Measurements from ENCODE around the gene TPST1. TPM values are rescaled to one million over a fixed set of nuclear protein-coding genes. Genes with fewer than 3 reads are reported as not detected.
"Not testable (repeated sequence)": the region's sequence is repeated elsewhere in the genome, so short reads cannot be mapped to it uniquely, and the experiment has no call there.

The TPST1 gene
- total RNA-seq, 1 donor from 2014 or later: 29.6 TPM

DNA sequence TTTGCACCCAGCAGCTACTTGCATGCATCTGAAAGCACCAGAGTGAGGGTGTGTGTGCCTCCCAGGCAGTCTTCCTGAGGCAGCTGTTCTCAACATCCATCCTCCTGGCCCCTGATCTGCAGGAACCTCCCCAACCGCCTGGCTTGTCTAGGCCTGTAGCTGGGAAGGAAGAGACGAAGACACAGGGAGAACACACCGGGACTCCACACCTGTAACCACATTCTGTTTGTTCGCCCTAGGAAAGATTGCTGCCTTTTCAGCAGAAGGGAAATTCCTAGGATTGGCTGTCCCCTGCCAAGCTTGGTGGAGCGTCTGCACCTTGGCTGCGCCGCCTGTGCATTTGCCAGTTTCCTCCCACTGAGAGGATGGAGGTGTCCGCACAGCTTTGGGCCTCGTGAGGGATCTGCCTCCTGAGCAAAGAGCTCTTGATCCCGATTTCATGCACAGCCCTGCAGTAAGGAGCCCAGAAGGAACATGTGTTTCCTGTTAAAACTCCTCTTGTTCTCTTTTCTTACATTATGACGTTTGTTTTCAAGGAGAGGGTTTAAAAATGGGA is 154.6 kb downstream of the TPST1 start:
- H3K4me1 Mint-ChIP-seq (ENCODE audit: low read depth): peaks cover 2% of the 10 kb centered on the region
- H3K36me3 Mint-ChIP-seq (ENCODE audit: insufficient read depth): peaks cover 9% of the 10 kb centered on the region
- H3K27me3 Mint-ChIP-seq: no peaks in the 10 kb centered on the region
- H3K4me3 Mint-ChIP-seq (ENCODE audit: low read depth): no peak overlapping the region
- TF ChIP-seq, protein P1, sequence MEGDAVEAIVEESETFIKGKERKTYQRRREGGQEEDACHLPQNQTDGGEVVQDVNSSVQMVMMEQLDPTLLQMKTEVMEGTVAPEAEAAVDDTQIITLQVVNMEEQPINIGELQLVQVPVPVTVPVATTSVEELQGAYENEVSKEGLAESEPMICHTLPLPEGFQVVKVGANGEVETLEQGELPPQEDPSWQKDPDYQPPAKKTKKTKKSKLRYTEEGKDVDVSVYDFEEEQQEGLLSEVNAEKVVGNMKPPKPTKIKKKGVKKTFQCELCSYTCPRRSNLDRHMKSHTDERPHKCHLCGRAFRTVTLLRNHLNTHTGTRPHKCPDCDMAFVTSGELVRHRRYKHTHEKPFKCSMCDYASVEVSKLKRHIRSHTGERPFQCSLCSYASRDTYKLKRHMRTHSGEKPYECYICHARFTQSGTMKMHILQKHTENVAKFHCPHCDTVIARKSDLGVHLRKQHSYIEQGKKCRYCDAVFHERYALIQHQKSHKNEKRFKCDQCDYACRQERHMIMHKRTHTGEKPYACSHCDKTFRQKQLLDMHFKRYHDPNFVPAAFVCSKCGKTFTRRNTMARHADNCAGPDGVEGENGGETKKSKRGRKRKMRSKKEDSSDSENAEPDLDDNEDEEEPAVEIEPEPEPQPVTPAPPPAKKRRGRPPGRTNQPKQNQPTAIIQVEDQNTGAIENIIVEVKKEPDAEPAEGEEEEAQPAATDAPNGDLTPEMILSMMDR (IDR thresholded peaks at IDR 0.05; ENCODE audit: unreplicated experiment): no peak
- DNase-seq (ENCODE audit: low spot score, unreplicated experiment): no peak
- no peak overlapping the region for H3K27ac Mint-ChIP-seq
- no peaks in the 10 kb centered on the region for H3K9me3 Mint-ChIP-seq (ENCODE audit: low read depth)

DNA sequence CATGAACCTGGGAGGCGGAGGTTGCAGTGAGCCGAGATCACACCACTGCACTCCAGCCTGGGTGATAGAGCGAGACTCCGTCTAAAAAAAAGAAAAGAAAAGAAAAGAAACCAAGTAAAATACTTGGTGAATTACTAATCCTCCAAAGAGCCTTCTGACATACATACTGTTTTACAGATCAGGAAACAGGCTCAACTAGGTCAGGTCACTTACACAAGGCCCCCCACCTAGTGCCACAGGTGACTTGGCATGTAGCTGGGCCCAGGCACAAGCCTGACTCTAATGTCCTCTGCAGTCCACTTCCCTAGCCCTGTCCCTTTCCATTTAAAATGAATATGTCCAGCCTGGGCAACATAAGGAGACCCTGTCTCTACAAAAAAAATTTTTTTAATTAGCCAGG is 157.0 kb downstream of the TPST1 start:
- H3K4me3 Mint-ChIP-seq (ENCODE audit: low read depth): no peak overlapping the region
- no peak overlapping the region for H3K27ac Mint-ChIP-seq
- DNase-seq (ENCODE audit: low spot score, unreplicated experiment): no peak
- H3K36me3 Mint-ChIP-seq (ENCODE audit: insufficient read depth): peaks cover 9% of the 10 kb centered on the region
- H3K27me3 Mint-ChIP-seq: no peaks in the 10 kb centered on the region
- TF ChIP-seq, protein P1 (IDR thresholded peaks at IDR 0.05; ENCODE audit: unreplicated experiment): no peak
- H3K4me1 Mint-ChIP-seq (ENCODE audit: low read depth): peaks cover 3% of the 10 kb centered on the region
- H3K9me3 Mint-ChIP-seq (ENCODE audit: low read depth): no peaks in the 10 kb centered on the region

DNA sequence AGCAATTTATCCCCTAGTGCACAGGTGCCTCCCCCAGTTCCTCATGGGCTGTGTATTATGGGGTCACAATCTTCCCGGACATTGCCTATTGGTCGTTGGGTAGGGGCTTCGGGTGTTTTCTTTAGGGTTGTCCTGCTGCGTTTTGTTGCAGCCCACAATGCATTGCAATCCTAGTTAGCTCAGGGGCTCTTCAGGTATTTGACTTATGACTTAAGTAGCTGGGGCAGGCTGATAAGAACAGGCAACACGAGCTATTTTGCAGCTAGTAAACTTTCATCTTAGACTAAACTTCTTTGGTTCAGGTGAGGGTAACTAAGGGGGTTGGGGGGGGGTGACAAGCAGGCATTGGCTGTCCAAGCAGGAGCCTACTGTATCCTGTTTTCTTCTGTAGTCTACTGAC is 158.5 kb downstream of the TPST1 start:
- H3K27me3 Mint-ChIP-seq: no peaks in the 10 kb centered on the region
- H3K4me1 Mint-ChIP-seq (ENCODE audit: low read depth): peaks cover 1% of the 10 kb centered on the region
- TF ChIP-seq, protein P1 (IDR thresholded peaks at IDR 0.05; ENCODE audit: unreplicated experiment): no peak
- H3K27ac Mint-ChIP-seq: no peak overlapping the region
- H3K4me3 Mint-ChIP-seq (ENCODE audit: low read depth): no peak overlapping the region
- no peak for DNase-seq (ENCODE audit: low spot score, unreplicated experiment)
- peaks cover 6% of the 10 kb centered on the region for H3K36me3 Mint-ChIP-seq (ENCODE audit: insufficient read depth)
- no peaks in the 10 kb centered on the region for H3K9me3 Mint-ChIP-seq (ENCODE audit: low read depth)

DNA sequence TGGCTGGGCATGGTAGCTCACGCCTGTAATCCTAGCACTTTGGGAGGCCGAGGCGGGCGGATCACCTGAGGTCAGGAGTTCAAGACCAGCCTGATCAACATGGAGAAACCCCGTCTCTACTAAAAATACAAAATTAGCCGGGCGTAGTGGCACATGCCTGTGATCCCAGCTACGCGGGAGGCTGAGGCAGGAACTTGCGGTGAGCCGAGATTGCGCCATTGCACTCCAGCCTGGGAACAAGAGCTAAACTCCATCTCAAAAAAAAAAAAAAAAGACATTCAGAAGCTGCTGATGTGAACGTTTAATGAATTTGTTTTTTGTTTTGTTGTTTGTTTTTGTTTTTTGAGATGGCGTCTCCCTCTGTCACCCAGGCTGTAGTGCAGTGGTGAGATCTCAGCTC is 159.9 kb downstream of the TPST1 start:
- H3K4me3 Mint-ChIP-seq (ENCODE audit: low read depth); H3K4me1 Mint-ChIP-seq (ENCODE audit: low read depth); DNase-seq (ENCODE audit: low spot score, unreplicated experiment); H3K36me3 Mint-ChIP-seq (ENCODE audit: insufficient read depth); H3K9me3 Mint-ChIP-seq (ENCODE audit: low read depth); H3K27me3 Mint-ChIP-seq; H3K27ac Mint-ChIP-seq: not testable (repeated sequence)

DNA sequence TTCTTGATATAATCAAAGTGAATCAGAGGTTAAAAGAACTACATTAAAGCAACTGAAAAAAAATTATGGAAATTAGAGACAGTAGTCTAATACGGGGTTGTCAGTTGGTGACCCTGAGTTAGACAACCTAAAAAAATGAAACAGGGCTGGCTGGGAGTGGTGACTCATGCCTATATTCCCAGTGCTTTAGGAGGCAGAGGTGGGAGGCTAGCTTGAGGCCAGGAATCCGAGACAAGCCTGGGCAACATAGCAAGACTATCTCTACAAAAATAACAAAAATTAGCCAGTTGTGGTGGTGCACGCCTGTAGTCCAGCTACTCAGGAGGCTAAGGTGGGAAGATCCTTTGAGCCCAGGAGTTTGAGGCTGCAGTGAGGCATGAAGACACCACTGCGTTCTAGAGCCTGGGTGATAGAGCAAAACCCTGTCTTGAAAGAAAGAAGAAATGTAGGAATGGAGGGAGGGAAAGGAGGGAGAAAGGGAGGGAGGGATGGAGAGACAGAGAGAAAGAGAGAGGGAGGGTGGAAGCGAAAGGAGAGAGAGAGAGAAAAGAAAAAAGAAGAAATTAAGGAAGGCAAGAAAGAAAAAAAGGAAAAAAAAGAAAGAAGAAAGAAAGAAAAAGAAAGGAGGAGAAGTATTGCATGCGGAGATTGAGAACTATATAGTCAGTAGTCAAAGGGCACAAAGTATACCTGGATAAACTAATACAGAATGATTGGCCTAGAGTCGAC is 166.1 kb downstream of the TPST1 start:
- Mint-ChIP-seq H3K9me3 (ENCODE audit: low read depth) (peaks cover 8% of the 10 kb centered on the region), H3K27ac (no peak overlapping the region), H3K27me3 (no peaks in the 10 kb centered on the region), H3K4me1 (ENCODE audit: low read depth) (peaks cover 3% of the 10 kb centered on the region), H3K4me3 (ENCODE audit: low read depth) (no peak overlapping the region), H3K36me3 (ENCODE audit: insufficient read depth) (peaks cover 9% of the 10 kb centered on the region)
- no peak for DNase-seq (ENCODE audit: low spot score, unreplicated experiment)
- TF ChIP-seq, protein P1 (IDR thresholded peaks at IDR 0.05; ENCODE audit: unreplicated experiment): no peak

DNA sequence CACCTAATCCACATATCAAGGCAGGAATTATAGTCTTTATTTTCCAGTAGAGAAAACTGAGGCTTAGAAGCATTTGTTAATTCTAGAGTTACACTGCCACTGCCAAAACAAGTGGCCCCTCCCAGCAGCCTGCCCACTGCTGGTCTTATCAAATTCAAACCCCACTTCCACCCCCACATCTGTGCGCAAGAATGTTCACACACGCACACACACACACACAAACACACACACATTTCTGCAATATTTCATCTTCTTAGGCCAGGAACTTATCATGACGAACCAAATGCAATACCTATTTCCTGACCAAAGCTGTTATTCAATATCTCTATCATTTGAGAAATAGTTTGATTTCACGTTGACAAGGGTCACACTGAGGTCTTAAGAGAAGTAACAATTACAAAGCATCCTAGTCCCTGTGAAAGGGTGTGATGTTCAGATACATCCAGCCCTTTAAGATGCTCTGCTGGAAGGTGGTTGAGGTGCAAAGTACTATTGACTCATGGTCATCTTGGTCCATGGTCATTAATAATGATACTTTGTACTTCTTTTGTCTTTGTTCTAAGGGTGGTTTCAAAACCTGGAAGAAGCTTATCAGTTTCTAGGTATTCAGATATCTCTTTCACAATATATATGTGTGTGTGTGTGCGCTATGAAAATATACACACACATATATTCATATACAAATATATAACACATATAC is 169.2 kb downstream of the TPST1 start:
- not testable (repeated sequence) for H3K27ac Mint-ChIP-seq; H3K4me1 Mint-ChIP-seq (ENCODE audit: low read depth); DNase-seq (ENCODE audit: low spot score, unreplicated experiment); H3K9me3 Mint-ChIP-seq (ENCODE audit: low read depth); H3K4me3 Mint-ChIP-seq (ENCODE audit: low read depth); H3K27me3 Mint-ChIP-seq
- H3K36me3 Mint-ChIP-seq (ENCODE audit: insufficient read depth): peaks cover 11% of the 10 kb centered on the region
